ENCODE data around the gene DMRTB1.

DMRTB1 gene

GRCh38 chr1:53476579-53476978, 17.4 kb downstream of the DMRTB1 start:
- Histone ChIP-seq H3K4me1 (ENCODE audit: insufficient read depth, low read length) (no peaks in the 10 kb centered on the region), H3K9ac (ENCODE audit: low read depth, low read length) (no peak overlapping the region), H3K79me2 (ENCODE audit: insufficient read depth, low read length) (no peaks in the 10 kb centered on the region), H2AFZ (ENCODE audit: low read depth, low read length) (no peak overlapping the region), H3K4me2 (ENCODE audit: insufficient read depth, low read length) (no peak overlapping the region), H3K36me3 (ENCODE audit: insufficient read depth, low read length) (no peaks in the 10 kb centered on the region), H3K9me3 (ENCODE audit: insufficient read depth, low read length, severe bottlenecking) (no peaks in the 10 kb centered on the region), H3K27me3 (ENCODE audit: insufficient read depth, low read length, poor library complexity) (peaks cover 19% of the 10 kb centered on the region), H3K27ac (ENCODE audit: low read length) (no peak overlapping the region), H3K4me3 (ENCODE audit: low read depth in 1 of 2, low read length in 2 of 2) (no peak overlapping the region), H4K20me1 (ENCODE audit: insufficient read depth, low read length) (no peaks in the 10 kb centered on the region; the same call in 1 of the 2 replicates)
- ATAC-seq (ENCODE audit: insufficient read depth, low read depth), result no peak
- DNase-seq, result no peak
- no peak for TF ChIP-seq CTCF (IDR thresholded peaks at IDR 0.05; ENCODE audit: borderline replicate concordance, extremely low read depth, low read length, poor library complexity, severe bottlenecking)
- TF ChIP-seq EZH2 (IDR thresholded peaks at IDR 0.05; ENCODE audit: borderline replicate concordance, low read depth, low read length, severe bottlenecking), result no peak

DNA sequence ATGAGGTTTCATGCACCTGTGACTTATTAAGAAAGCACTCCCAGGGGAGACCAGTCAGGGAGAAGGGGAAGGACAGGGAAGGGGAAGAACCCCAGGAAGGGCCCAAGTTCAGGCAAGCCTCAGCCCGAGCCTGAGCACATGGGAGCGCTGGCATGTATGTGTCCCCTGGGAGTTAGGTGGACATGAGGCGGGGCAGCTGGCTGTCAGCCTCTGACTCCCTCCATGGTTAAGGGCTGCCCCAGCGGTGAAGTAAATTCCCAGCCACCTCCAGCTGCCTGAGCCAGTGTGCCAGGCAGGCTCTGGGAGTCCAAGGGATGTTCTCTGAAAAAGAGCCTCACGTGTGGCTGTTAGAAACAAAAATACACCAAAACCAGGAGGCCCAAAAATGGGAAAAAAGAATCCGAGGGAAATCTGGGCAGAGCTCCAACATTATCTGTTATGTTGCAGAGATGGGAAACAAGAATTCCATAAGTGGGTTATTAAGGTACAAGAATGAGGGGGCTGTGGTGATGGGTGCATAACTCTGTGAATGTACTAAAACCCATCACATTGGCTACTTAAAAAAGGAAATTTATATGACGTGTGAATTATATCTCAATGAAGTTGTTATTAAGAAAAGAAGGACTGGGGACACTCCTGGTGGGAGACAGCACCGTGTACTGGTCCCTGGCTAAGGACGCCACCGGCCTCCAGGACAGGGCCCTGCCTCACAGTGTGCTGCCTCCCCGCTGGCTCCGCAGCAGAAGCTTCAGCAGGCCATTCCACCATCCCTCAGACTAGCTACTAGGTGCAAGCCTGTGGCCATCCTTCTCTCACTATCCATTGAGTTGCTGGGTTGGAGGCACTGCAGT, 18.7 kb downstream of the DMRTB1 start:
- H3K27ac ChIP-seq (ENCODE audit: low read length), result no peak overlapping the region
- no peak overlapping the region for H3K9ac ChIP-seq (ENCODE audit: low read depth, low read length)
- DNase-seq, result no peak
- no peaks in the 10 kb centered on the region for H3K36me3 ChIP-seq (ENCODE audit: insufficient read depth, low read length)
- no peaks in the 10 kb centered on the region for H3K4me1 ChIP-seq (ENCODE audit: insufficient read depth, low read length)
- no peak overlapping the region for H3K4me3 ChIP-seq (ENCODE audit: low read depth in 1 of 2, low read length in 2 of 2)
- no peak overlapping the region for H3K4me2 ChIP-seq (ENCODE audit: insufficient read depth, low read length)
- no peaks in the 10 kb centered on the region for H3K79me2 ChIP-seq (ENCODE audit: insufficient read depth, low read length)
- no peak overlapping the region for H2AFZ ChIP-seq (ENCODE audit: low read depth, low read length)
- no peak for ATAC-seq (ENCODE audit: insufficient read depth, low read depth)
- peaks cover 19% of the 10 kb centered on the region for H3K27me3 ChIP-seq (ENCODE audit: insufficient read depth, low read length, poor library complexity)
- no peaks in the 10 kb centered on the region; the same call in 1 of the 2 replicates for H4K20me1 ChIP-seq (ENCODE audit: insufficient read depth, low read length)
- no peaks in the 10 kb centered on the region for H3K9me3 ChIP-seq (ENCODE audit: insufficient read depth, low read length, severe bottlenecking)
- TF ChIP-seq EZH2 (IDR thresholded peaks at IDR 0.05; ENCODE audit: borderline replicate concordance, low read depth, low read length, severe bottlenecking) (no peak), CTCF (IDR thresholded peaks at IDR 0.05; ENCODE audit: borderline replicate concordance, extremely low read depth, low read length, poor library complexity, severe bottlenecking) (no peak)

DNA sequence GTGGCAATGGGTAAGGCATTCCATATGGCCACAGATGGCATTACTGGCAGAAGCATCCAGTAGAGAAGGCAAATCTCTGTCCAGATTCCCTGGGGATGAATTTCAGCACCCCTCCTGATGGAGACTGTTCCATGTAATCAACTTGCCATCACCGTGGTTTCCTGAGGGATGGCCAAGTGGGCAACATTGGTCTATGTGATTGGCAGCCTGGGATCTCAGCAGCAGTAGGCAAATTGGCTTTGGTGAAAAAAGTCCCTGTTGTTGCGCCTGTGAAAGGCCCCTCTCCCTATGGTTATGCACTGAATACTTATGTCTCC, 19.3 kb downstream of the DMRTB1 start:
- no peak for DNase-seq
- peaks cover 19% of the 10 kb centered on the region for H3K27me3 ChIP-seq (ENCODE audit: insufficient read depth, low read length, poor library complexity)
- H2AFZ ChIP-seq (ENCODE audit: low read depth, low read length), result no peak overlapping the region

More for the DNA sequence above, 19.3 kb downstream of the DMRTB1 start:
- Histone ChIP-seq H3K27ac (ENCODE audit: low read length) (no peak overlapping the region), H3K79me2 (ENCODE audit: insufficient read depth, low read length) (no peaks in the 10 kb centered on the region), H3K9me3 (ENCODE audit: insufficient read depth, low read length, severe bottlenecking) (no peaks in the 10 kb centered on the region), H3K36me3 (ENCODE audit: insufficient read depth, low read length) (no peaks in the 10 kb centered on the region), H3K4me2 (ENCODE audit: insufficient read depth, low read length) (no peak overlapping the region), H3K4me3 (ENCODE audit: low read depth in 1 of 2, low read length in 2 of 2) (no peak overlapping the region), H3K4me1 (ENCODE audit: insufficient read depth, low read length) (no peaks in the 10 kb centered on the region), H4K20me1 (ENCODE audit: insufficient read depth, low read length) (no peaks in the 10 kb centered on the region; the same call in 1 of the 2 replicates), H3K9ac (ENCODE audit: low read depth, low read length) (no peak overlapping the region)
- no peak for ATAC-seq (ENCODE audit: insufficient read depth, low read depth)
- TF ChIP-seq CTCF (IDR thresholded peaks at IDR 0.05; ENCODE audit: borderline replicate concordance, extremely low read depth, low read length, poor library complexity, severe bottlenecking) (no peak), EZH2 (IDR thresholded peaks at IDR 0.05; ENCODE audit: borderline replicate concordance, low read depth, low read length, severe bottlenecking) (no peak)

Measured in DND-41 (cell line).